Activated naive CD8-positive, alpha-beta T cell treated with anti-CD3 and anti-CD28 coated beads, Interleukin-2, amount 50 U/mL, for 16 hours (primary cell): Measurements from ENCODE around the gene LAMTOR5.
"Not testable (repeated sequence)": the region's sequence is repeated elsewhere in the genome, so short reads cannot be mapped to it uniquely, and the experiment has no call there.

Experiments used
- DNase-seq: peaks from one replicate; pipeline ENCODE4 v3.0.0-alpha.2; 2020; ENCODE audit warnings: low read depth, low spot score

LAMTOR5 gene

DNA sequence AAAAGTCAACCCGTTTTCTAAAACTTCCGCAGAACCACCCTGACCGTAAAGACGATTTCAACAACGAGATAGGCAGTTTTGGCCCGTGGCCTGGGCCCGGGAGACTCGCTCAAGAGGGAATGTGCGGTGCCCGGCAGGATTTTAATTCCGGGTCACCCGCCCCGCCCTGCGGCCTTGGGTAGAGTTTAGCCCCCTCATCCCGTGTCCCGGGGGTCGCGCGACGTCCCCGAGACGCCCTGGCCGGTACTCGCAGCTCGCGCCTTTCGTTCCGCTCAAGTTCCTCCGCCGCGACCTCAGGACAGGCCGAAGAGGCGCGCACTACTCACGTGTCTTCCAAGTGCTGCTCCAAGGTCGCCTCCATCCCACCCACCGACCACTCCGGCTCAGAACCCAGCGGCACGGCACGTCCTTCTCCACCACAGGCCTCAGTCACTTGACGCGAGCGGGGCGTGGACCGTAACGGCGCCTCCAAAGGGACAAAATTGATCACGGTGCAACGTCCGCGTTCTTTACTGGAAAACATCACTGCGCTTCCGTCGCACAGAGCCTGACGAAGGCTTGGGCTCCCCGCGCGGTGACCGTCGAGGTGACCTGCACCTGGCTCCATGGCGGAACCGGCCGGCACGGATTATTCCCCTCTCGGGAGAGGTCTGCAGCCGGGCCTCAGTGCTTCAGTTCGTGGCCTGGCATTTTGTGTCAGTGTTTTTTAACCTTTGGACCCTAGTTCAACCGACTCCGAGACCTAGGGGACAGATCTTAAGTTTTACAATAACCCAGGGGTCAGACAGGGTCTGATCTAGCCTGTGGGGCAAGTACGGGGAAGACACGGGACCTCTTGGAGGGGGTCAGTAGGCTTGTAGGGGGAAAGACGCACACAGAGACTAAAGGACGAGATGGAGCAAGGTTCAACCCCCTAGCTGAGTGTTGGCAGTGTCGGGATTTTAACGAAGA, at the start of gene LAMTOR5:
Gene LAMTOR5, minus strand, starts transcription at position 435 of the 951 bp plus-strand sequence. Its CDS starts 74 bp downstream, at position 361.
- DNase-seq, result peak; percentile 79

DNA sequence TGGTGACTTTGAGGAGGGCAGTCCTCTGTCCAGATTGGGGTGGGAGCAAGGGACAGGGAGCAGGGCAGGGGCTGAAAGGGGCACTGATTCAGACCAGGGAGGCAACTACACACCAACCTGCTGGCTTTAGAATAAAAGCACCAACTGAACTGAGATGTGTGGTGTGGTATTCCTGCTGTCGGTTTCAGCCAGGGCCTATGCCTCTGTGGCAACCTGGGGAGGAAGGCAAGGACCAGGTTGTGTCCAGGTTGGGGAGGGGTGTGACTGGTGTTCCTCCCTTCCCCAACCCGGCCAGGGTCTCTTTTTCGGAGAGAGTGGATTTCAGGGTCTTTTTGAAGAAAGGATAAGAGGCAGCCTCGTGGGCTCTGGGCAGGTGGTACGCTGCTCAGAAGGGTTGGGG, 49.7 kb upstream of the LAMTOR5 start:
- no peak for DNase-seq

DNA sequence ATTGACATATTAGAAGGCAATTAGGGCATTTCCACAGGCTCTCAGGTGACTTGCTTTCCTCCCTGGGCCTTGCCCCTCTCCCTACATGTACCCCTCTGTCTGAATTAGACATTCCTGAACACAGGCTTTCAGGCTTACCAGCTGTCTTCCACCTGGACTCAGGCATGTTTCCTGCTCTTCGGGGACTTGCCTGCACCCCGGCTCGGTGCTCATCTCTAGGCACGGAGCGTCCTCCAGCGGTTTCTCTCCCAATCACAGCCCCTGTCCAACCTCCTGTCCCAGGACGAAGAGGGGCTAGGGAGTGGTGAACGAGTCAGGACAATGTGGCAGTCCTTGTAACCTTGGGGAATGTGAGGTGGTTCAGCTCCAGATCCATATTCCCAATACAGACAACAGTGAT, 47.7 kb upstream of the LAMTOR5 start:
- no peak for DNase-seq

DNA sequence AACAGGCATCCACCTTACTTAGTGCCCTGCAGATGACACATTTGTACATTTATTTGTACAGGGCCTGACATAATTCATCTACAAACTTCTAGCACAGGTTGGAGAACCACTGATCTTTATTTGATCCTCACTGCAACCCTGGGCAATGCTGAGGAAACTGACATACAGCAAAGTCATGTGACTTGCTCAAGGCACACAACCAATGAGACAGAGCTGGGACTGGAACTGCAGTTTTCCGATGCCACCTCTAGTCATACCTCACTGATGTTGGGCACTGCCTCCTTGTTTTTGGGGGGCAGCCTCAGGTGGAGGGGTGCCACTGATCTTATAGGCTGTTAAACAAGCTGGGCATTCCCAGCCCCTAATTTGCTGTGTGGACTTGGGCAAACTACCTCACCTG, 46.8 kb upstream of the LAMTOR5 start:
- DNase-seq, result no peak

DNA sequence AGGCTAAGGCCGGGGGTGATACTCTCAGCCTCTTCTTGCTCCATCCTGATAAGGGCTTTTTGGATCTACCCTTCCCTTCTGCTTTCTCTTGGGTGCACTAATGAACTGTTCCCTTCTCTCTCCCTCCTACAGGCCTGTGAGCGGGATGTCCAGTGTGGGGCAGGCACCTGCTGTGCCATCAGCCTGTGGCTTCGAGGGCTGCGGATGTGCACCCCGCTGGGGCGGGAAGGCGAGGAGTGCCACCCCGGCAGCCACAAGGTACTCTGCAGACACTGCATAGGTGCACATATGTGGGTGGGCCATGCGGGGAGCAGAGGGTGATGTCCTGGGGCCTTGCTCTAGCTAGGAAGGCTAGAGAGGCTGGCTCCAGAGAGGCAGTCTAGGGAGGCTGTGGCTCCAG, 46.3 kb upstream of the LAMTOR5 start:
- DNase-seq, result no peak

DNA sequence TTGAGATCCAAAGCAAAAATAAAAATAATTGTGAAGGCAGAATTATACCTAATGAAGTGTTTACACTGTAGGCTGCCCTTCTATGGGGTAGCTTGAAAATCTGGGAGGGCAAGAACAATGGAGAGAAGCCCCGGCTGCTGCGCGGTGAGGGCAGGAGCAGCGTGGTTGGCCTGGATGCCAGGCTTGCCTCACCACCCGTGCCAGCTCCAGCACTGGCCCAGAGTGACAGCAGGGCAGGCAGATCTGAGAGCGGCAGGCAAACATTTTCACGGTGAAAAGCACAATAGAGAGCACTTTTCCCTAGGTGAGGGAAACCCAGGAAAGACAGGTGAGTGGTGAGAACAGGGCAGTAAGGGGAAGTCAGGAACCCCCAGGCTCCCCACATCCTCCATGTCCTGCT, 44.8 kb upstream of the LAMTOR5 start:
- no peak for DNase-seq

DNA sequence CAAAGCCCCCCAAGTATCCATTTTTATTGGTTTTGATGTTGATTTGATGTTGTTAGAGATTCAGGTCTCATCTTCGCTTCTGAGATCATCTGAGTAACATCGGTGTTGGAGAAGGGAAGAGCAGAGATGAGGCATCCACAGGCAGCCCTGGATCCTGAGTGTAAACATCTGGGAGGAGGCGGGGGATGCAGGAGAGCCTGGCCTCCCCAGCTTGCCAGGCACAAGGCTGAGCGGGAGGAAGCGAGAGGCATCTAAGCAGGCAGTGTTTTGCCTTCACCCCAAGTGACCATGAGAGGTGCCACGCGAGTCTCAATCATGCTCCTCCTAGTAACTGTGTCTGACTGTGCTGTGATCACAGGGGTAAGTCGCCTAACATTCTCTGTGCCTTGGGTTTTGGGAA, 43.4 kb upstream of the LAMTOR5 start, which contains the start of gene PROK1:
Gene PROK1, plus strand, starts transcription at position 221 of the 400 bp plus-strand sequence. Its CDS starts 68 bp downstream, at position 289.
- no peak for DNase-seq

DNA sequence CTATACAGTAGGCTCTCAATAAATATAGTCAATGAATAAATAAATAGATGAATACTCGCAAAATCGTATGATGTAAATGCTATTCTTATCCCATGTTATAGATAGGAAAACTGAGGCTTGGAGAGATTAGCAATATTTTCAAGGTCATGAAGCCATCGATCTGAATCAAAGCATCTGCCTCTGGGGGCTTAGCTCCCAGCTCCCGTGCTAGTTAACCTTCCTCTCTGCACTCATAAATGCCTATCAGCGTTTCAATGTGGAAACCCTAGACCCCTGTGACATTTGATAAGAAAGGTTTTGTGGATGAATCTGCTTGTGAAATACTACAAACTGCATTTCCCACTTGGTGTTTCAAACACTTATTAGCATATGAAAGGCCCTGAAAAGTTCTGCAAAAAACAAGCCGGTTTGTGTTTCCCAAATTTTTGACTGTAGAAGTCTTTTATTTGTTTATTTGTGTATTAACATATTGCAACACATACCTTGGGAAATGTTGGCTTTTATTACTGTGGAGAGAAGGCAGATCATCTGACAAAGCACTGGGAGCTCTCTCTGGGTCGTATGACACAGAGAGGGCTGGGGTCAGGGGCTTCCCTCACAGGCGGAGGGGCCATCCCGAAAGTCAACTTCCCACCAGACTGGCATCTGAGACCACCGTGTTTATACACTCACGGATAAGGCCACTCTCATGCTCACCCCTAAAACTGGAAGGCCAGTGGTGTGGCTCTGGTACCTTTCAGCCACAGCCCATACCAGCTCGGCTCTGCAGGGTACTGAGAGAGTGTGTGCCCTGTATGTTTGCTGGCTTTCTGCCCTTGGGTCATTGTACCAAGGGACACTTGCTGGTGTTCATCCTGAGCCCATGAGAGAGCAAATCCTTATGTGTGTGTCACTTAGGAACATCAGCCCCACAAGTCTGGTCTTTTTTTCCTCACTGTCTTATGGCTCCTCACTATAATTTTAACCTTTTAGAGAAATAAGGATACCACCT, 42.5 kb upstream of the LAMTOR5 start:
- DNase-seq, result no peak

DNA sequence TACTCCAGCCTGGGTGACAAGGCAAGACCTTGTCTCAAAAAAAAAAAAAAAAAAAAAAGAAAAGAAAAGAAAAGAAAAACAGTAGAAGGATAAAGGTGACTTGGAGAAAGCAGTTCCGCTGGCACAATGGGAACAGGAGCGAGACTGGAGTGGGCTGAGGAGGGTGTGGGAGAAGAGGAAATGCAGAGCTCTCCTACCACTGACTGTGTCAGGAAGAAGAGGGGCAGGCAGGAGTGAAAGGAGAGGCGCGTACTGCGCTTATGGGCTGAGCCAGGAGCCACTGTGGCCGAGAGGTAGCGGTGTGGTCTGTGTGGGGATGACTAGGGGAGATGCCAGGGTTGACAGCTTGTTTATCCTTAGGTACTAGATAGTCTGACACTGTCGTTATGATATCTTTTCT, 37.1 kb upstream of the LAMTOR5 start:
- DNase-seq, result no peak

DNA sequence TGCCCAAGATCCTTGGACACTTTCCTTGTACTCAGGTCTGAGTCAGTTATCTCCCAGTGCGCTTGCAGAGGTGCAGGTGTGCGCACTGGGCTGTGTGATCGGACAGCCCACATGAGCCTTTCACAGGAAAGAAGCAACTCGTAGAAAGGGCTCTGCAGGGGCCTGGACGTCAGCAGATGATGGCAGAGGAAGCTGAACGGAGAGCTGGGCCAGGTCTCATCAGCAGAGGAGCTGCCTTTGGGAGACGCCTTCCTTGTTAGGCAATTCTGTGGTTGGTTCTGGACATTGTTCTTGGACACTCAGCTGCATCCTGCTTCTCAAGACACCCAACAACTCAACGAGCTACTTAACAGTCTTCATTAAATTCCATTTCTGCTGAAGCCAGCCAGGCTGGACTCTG, 36.0 kb upstream of the LAMTOR5 start:
- no peak for DNase-seq

DNA sequence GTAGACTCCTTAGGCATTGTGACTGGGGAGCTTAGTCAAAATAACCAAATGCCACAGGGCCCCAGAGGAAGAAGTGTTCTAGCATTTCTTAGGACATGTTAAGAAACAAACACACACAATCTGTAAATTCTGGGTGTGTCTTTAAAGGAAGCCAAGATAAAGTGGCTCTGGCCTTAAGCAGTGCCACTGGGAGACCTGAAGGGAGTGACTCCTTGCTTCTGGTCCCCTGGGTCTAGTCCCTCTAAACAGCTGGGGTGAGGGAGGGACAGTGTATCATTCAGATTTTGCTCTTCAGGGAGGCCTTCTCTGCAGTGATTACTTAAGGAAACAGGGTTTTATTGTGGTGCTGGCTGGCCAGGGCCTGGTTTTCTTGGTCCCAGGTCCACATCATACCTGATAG, 34.4 kb upstream of the LAMTOR5 start:
- DNase-seq, result no peak

DNA sequence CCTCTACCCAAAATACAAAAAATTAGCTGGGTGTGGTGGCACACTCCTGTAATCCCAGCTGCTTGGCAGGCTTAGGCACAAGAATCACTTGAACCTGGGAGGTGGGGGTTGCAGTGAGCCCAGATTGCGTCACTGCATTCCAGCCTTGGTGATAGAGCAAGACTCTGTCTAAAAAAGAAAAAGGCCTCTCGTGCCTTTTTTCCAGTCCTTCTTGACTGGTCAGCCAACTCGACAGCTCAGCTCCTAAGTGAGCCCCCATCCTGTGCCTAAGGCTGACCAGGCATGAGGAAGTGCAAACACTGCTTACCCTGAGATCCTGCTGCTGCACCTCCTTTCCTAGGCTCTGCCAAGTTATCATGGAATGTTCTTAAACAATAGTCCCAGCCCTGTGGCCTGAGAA, 33.4 kb upstream of the LAMTOR5 start:
- DNase-seq, result no peak

DNA sequence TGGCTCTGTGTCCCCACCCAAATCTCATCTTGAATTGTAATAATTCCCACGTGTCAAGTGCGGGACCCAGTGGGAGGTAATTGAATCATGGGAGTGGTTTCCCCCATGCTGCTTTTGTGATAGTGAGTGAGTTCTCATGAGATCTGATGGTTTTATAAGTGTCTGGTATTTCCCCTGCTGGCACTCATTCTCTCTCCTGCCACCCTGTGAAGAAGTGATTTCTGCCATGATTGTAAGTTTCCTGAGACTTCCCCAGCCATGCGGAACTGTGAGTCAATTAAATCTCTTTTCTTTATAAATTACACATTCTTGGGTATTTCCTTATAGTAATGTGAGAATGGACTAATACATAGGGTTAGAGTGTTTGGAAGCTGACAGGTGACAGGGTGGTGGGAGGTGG, 32.4 kb upstream of the LAMTOR5 start:
- DNase-seq, result not testable (repeated sequence)

DNA sequence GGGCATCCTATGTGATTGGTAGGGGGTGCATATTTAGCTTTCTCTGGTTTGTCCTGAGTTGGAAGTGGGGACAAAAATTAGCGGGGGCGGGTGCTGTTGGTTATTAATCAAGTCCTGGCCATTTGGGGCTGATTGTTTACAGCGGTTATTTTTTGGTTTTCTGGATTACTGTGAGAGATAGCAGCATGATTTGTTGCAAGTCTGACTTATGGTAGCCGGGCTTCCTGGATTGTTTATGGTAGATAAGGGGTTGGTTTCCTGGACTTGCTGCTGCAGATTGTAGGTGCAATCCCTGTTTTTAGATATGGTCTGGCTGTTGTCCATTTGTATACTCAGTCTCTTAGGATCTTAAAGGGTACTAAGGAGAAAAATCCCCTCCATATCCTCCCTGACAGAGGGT, 31.4 kb upstream of the LAMTOR5 start:
- DNase-seq, result no peak

DNA sequence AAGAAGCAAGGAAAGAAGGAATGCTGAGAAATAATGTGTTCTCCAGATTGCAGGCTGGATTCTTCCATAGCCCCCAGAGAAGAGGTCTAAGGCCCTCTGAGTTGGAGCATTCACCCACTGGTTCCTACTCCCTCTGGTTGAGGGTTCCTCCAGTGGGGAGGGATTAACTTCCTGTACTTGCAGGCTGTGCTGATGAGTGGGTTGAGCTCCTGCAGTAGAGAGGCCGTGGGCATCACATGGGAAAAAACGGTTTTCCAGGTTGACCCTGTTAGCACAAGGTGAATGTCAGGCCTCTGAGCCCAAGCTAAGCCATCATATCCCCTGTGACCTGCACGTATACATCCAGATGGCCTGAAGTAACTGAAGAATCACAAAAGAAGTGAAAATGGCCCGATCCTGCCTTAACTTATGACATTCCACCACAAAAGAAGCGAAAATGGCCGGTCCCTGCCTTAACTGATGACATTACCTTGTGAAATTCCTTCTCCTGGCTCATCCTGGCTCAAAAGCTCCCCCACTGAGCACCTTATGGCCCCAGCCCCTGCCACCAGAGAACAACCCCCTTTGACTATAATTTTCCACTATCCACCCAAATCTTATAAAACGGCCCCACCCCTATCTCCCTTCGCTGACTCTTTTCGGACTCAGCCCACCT, 30.3 kb upstream of the LAMTOR5 start:
- not testable (repeated sequence) for DNase-seq

DNA sequence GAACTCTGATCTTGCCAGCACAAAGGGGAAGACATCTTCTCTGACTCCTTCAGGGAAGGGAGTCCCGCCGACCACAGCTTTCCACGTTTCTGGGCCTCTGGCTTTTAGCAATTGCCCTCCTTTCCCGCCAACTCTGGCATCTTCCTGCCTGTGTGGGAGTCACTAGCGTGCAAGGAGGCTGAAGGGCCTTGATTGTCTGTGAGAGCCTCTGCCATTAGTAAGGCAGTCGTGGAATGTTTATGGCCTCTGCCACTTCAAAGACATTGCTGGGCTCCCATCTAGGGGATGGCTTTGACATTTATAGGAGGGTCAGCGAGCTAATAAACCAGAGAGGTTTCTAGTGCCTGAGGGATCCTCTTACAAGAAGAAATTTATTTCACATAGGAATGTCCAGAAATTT, 29.1 kb upstream of the LAMTOR5 start:
- DNase-seq, result no peak

DNA sequence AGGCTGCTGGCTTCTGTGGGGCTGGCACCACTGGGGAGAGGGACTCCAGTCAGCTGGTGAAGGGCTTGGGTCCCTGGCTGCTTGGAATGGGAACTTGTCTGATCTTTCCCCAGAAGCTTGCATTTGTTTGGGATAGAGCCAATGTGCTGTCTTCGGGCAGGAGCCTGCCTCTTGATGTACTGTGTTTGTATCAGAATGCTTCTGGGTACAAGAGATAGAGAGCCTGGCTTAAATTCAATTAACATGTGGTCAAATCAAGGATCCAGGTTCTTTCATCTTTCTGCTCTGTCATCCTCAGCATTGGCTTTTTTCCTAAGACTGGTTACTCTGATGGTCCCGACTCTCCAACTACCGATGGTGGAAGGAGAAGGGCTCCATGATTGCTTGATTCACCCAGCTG, 27.5 kb upstream of the LAMTOR5 start:
- DNase-seq, result no peak

DNA sequence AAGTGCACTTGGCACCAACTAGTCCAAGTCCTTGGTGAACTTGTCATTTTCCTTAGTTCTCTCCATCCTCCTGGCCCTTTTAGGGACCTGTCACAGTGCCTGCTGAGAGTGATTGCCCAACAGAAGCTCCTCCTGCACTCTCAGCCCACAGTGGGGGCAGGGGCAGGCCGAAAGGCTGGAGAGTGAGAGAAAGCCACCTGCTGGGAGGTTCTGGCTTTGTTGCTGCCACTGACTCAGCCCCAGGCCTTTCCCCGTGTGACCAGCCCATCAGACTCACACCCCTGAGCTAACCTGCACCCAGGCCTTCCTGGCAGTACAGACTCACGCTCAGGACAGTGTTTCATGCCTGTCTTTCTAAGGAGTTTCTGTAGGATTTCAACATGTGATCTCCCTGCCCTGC, 26.3 kb upstream of the LAMTOR5 start:
- no peak for DNase-seq

DNA sequence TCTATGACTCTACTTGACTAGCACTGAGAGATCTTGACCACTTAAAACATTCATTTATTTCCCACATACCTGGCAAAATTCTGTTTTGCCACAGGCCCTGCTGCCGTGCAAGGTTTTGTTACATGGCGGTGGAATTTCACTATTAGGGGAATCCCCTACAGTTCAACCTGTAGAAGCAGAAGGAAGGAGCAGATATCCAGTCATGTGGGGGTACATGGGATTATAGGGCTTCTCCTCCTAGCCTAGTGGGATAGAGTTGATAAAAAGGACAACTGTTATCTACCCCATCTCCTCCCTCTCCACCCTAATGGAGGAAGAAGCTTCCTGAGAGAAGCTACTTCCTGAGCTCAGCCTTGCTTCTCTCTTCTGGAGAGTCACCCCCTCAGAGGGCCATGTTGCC, 25.7 kb upstream of the LAMTOR5 start:
- DNase-seq, result no peak

DNA sequence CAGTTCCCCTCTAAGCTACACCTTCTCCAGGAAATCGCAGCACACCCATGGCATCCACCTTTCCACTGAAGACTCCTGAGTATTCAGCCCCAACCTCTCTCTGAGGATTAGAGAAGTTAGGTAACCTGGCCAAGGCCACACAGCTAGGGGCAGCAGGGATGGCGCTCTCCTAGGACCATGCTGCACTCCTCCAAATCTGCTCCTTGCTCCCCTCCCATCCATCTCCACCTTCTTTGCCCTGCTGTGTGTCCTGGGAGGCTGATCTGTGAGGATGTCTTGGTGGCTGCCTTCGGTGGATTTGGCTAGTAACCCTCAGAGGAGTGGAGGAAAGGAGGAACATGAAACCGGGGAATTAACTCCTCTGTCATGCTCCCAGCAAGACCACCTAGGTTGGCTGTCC, 23.4 kb upstream of the LAMTOR5 start:
- no peak for DNase-seq

DNA sequence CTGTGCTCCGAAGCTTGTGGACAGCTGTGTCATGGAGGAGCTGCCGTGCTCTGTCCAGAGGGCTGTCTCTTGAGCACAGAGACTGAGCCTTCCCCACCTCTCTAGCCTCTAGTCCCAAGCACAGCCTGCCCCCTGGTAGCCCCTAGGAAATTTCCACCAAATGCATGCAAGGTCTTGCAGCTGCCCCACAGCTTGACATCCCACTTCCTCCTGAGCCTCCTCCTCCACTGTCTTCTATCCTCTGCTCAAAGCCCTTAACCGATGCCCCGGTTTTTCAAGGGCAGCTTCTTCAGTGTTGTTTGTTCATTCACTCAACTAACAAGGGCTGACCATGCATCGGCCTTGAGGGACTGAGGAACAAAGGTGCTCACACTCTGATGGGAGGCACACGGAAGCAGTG, 22.9 kb upstream of the LAMTOR5 start:
- DNase-seq, result no peak

DNA sequence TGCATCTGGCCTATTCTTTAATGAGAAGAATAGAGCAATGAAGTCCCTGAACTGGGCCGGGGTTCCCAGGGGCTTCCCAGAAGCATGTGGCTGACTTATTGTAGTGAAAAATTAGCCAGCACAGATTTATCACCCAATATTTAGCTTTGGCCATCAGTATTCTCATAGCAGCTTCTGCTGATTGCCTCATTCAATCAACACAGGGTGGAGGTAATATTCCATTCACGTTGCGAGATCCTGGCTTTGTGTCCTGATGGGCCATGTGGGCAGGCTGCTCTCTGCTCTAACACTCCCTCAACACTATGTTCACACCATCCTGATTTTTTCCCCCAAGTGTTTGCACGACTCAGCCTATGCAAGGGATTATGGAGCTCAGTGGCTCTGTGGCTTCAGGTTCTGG, 21.5 kb upstream of the LAMTOR5 start:
- no peak for DNase-seq
